Upper lobe of left lung (tissue), 6 donors: Measurements from ENCODE around the gene KAT2A. TPM values are rescaled to one million over a fixed set of nuclear protein-coding genes. Genes with fewer than 3 reads are reported as not detected.

Experiments used
- ATAC-seq, 2 donors: fragments of 200-7000 bp; cut with Tn5 transposase; one replicate each; pipeline ENCODE4 v1.9.1; 2022; ENCODE audit warnings: mild to moderate bottlenecking in 2 of 2, moderate library complexity in 2 of 2; ENCODE audit not compliant: low FRiP score in 2 of 2
- DNase-seq, 2 donors: peaks; one replicate each; pipeline ENCODE4 v3.0.0-alpha.2; 2019 to 2020
- H3K27ac ChIP-seq, 4 donors: fragments of 200-600 bp; sonication (generic); one replicate each; pipeline ENCODE4 v1.5.1; 2016 to 2019
- H3K27me3 ChIP-seq, 4 donors: fragments of 200-600 bp; sonication (generic); one replicate each; pipeline ENCODE4 v1.5.1; 2017 to 2019
- H3K36me3 ChIP-seq, 4 donors: fragments of 200-600 bp; sonication (generic); one replicate each; pipeline ENCODE4 v1.5.1; 2016 to 2019
- H3K4me1 ChIP-seq, 4 donors: fragments of 200-600 bp; sonication (generic); one replicate each; pipeline ENCODE4 v1.5.1; 2018 to 2019
- H3K4me3 ChIP-seq, 4 donors: fragments of 200-600 bp; sonication (generic); one replicate each; pipeline ENCODE4 v1.5.1; 2017 to 2019; ENCODE audit warnings: mild to moderate bottlenecking in 2 of 4, moderate library complexity in 1 of 4
- H3K9me3 ChIP-seq, 4 donors: fragments of 200-600 bp; sonication (generic); one replicate each; pipeline ENCODE4 v1.5.1; 2018 to 2019
- CTCF ChIP-seq, 6 experiments: fragments of 450-650 bp in 4 of 6; fragments of 200-600 bp in 2 of 6; sonication (generic) in 2 of 6; IDR thresholded peaks; one replicate each; pipeline ENCODE4 v1.5.1; 2016 to 2019; ENCODE audit warnings: antibody characterized with exemption in 6 of 6
- EP300 ChIP-seq, 4 donors: sonication (generic); formaldehyde crosslinking; IDR thresholded peaks; one replicate each; pipeline ENCODE4 v1.5.1; 2017; ENCODE audit warnings: antibody characterized with exemption in 4 of 4, control low read depth in 2 of 4
- POLR2A ChIP-seq, 4 donors: fragments of 450-650 bp; IDR thresholded peaks; one replicate each; pipeline ENCODE4 v1.5.1; 2016 to 2017; ENCODE audit warnings: antibody characterized with exemption in 4 of 4, mild to moderate bottlenecking in 2 of 4
- POLR2AphosphoS5 ChIP-seq, 2 donors: sonication (generic); formaldehyde crosslinking; IDR thresholded peaks; one replicate each; pipeline ENCODE4 v1.5.1; 2017; ENCODE audit warnings: antibody characterized with exemption in 2 of 2
- WGBS, 2 donors: methylation state at CpG; one replicate each; pipeline ENCODE4 v1.1.5; 2017 to 2018; 5-methylcytosine and 5-hydroxymethylcytosine counted together
- total RNA-seq, 6 donors: library from RNA; depleted of rRNA in 4 of 6; stranded (reverse); fragments of >200 nt in 4 of 6; gene quantifications; one replicate each; pipeline versions ENCODE4 v1.1.0 to v1.2.1, GENCODE V29; 2016 to 2021
- donor health status: DM: no; HTN: no; CAD: no; lungs with moderate emphysema.
- donor health status: DM: no; HTN: yes; CAD: no; lungs with severe emphysema.

The KAT2A gene
- total RNA-seq, 6 donors from 2014 or later = 17.0 to 116 (median 32.5) TPM

- Histone ChIP-seq H3K4me1 (peaks cover 90 to 98% (median 97%) of the 10 kb centered on the region in 4 donors), H3K27me3 (no peaks in the 10 kb centered on the region), H3K4me3 (no peak overlapping the region), H3K9me3 (no peaks in the 10 kb centered on the region), H3K27ac (peak overlapping the region; percentile 74 to 91 (median 82)), H3K36me3 (peaks cover 5 to 20% (median 19%) of the 10 kb centered on the region in 4 donors)
- no peak for DNase-seq
- WGBS, 2 donors = 32 to 46% methylated on average over 3 to 4 of the region's 4 CpGs
- TF ChIP-seq POLR2AphosphoS5 (IDR thresholded peaks at IDR 0.05) = no peak
- no peak for TF ChIP-seq EP300 (IDR thresholded peaks at IDR 0.05)
- no peak for TF ChIP-seq POLR2A (IDR thresholded peaks at IDR 0.05)
- no peak for TF ChIP-seq CTCF (IDR thresholded peaks at IDR 0.05)
- ATAC-seq = no peak
Measured at GRCh38 chr17:42133461-42134041, 12.4 kb upstream of the KAT2A start.

DNA sequence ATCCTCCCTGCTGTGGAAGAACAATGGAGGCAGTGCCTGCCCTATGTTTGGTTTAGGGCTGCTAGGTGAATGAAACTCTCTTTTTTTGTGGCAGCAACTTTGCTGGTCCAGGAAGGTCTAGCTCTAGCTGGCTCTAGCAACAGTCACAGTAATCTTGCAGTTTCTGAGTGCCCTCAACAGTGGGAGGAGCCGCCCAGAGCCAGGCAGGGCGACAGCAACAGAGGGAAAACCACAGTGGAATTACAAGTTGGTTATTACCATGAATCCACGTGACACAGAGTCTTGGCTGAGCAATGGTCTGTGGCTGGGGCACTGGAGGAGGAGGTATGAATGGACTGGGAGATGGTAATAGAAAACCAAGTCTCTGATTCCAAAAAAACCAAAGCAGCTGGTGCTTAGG lies 11.8 kb upstream of the KAT2A start:
- Histone ChIP-seq H3K36me3 (peaks cover 12 to 26% (median 25%) of the 10 kb centered on the region in 4 donors), H3K4me3 (no peak overlapping the region), H3K27ac (peak overlapping the region; percentile 74 to 91 (median 82)), H3K9me3 (no peaks in the 10 kb centered on the region), H3K27me3 (no peaks in the 10 kb centered on the region), H3K4me1 (peaks cover 84 to 96% (median 93%) of the 10 kb centered on the region in 4 donors)
- peak in 1 of 4 donors; percentile 36 for TF ChIP-seq POLR2A (IDR thresholded peaks at IDR 0.05)
- no peak for TF ChIP-seq CTCF (IDR thresholded peaks at IDR 0.05)
- TF ChIP-seq POLR2AphosphoS5 (IDR thresholded peaks at IDR 0.05) = peak; percentile 12 to 14
- TF ChIP-seq EP300 (IDR thresholded peaks at IDR 0.05) = peak in 1 of 4 donors; percentile 8
- DNase-seq (peak in 1 of 2 donors; percentile 90), ATAC-seq (peak; percentile 80 to 87)
- 0 to 27% methylated on average over 1 to 3 of the region's 3 CpGs for WGBS, 2 donors

- H3K4me3 ChIP-seq = no peak overlapping the region
- peak overlapping the region; percentile 74 to 91 (median 82) for H3K27ac ChIP-seq
- no peak for ATAC-seq
- peaks cover 12 to 35% (median 35%) of the 10 kb centered on the region in 4 donors for H3K36me3 ChIP-seq
- DNase-seq = no peak
- no peaks in the 10 kb centered on the region for H3K27me3 ChIP-seq
- WGBS, 2 donors = 35 to 39% methylated on average over 4 of the region's 4 CpGs
- TF ChIP-seq POLR2A (IDR thresholded peaks at IDR 0.05) (no peak), POLR2AphosphoS5 (IDR thresholded peaks at IDR 0.05) (no peak), CTCF (IDR thresholded peaks at IDR 0.05) (no peak), EP300 (IDR thresholded peaks at IDR 0.05) (no peak)
- H3K4me1 ChIP-seq = peaks cover 82 to 86% (median 85%) of the 10 kb centered on the region in 4 donors
- no peaks in the 10 kb centered on the region for H3K9me3 ChIP-seq
Measured at GRCh38 chr17:42131981-42132432, 10.8 kb upstream of the KAT2A start.

- Histone ChIP-seq H3K36me3 (peaks cover 17 to 43% (median 40%) of the 10 kb centered on the region in 4 donors), H3K27me3 (no peaks in the 10 kb centered on the region), H3K27ac (peak overlapping the region; percentile 74 to 91 (median 82)), H3K4me1 (peaks cover 74 to 79% (median 77%) of the 10 kb centered on the region in 4 donors), H3K4me3 (no peak overlapping the region), H3K9me3 (no peaks in the 10 kb centered on the region)
- TF ChIP-seq POLR2AphosphoS5 (IDR thresholded peaks at IDR 0.05) (no peak), EP300 (IDR thresholded peaks at IDR 0.05) (no peak), CTCF (IDR thresholded peaks at IDR 0.05) (no peak), POLR2A (IDR thresholded peaks at IDR 0.05) (no peak)
- DNase-seq (no peak), ATAC-seq (no peak)
- 87 to 90% methylated on average over 4 of the region's 4 CpGs for WGBS, 2 donors
Measured at GRCh38 chr17:42131232-42131631, 10.1 kb upstream of the KAT2A start.
